Mucosa of rectum (tissue), 2 donors: ENCODE measurements around the gene MINK1.

Experiments used
- H3K27ac ChIP-seq, 2 donors: one replicate each; pipeline ENCODE4 v1.7.0; 2013; ENCODE audit warnings: inconsistent platforms in 2 of 2, low read depth in 2 of 2, low read length in 2 of 2
- H3K27me3 ChIP-seq, 2 donors: one replicate each; pipeline ENCODE4 v1.7.0; 2013; ENCODE audit warnings: low read length in 2 of 2; ENCODE audit not compliant: control insufficient read depth in 2 of 2, insufficient read depth in 2 of 2
- H3K36me3 ChIP-seq, 2 donors: one replicate each; pipeline ENCODE4 v1.7.0; 2013; ENCODE audit warnings: low read length in 2 of 2; ENCODE audit not compliant: control insufficient read depth in 2 of 2, insufficient read depth in 2 of 2
- H3K4me1 ChIP-seq, 2 donors: one replicate each; pipeline ENCODE4 v1.7.0; 2013; ENCODE audit warnings: low read length in 2 of 2, mild to moderate bottlenecking in 1 of 2; ENCODE audit not compliant: control insufficient read depth in 2 of 2, insufficient read depth in 2 of 2
- H3K4me3 ChIP-seq, 2 donors: one replicate each; pipeline ENCODE4 v1.7.0; 2013; ENCODE audit warnings: low read length in 2 of 2
- H3K9ac ChIP-seq, 2 donors: one replicate each; pipeline ENCODE4 v1.7.0; 2013; ENCODE audit warnings: low read length in 2 of 2, low read depth in 1 of 2, mild to moderate bottlenecking in 1 of 2
- H3K9me3 ChIP-seq, 2 donors: one replicate each; pipeline ENCODE4 v1.7.0; 2013; ENCODE audit warnings: low read length in 2 of 2; ENCODE audit not compliant: control insufficient read depth in 2 of 2
- donor health status: healthy.
- donor health status: Normal muscosa, but diverticular disease.

Gene MINK1

DNA sequence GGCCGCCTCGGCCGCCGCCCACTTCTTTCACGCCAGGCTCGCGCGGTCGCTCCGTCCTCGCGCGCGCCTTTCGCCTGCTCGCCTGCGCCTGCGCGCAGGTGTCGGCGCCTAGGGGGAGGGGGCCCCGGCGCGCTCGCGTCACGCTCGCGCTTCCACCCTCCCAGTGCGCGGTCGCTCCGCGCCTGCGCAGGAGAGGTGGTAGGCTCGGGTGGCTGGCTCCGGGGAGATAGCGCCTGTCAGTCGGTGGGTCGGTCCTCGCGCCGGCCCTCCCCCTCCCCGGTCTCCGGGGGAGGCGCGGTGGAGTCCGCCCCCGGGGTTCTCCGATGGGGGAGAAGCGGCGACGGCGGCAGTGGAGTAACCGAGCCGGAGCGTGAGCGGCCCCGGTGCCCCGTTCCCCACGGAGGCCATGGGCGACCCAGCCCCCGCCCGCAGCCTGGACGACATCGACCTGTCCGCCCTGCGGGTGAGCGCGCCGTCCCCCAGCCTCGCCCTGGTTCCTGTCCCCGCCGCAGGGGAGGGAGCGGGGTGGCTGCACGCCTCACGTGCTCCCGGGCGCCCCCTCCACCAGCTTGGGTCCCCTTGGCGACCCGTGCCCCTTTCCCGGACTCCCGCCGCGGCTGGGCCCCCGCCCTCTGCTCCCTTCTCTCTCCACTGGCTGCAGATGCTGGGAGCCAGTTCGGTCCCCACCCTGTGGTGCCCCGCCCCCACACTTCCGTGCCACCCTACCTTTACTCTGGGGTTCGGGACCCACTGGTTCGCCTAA lies at the start of gene MINK1:
Gene MINK1, plus strand, starts transcription at position 163 of the 763 bp plus-strand sequence. Its CDS starts 244 bp downstream, at position 407.
- H3K4me1 ChIP-seq = peaks cover 23 to 25% of the 10 kb centered on the region in 2 donors
- H3K4me3 ChIP-seq = peak within 1 kb of the TSS; percentile 88 to 95
- H3K9ac ChIP-seq = peak within 1 kb of the TSS; percentile 89 to 91
- H3K9me3 ChIP-seq = no peaks in the 10 kb centered on the region
- H3K27ac ChIP-seq = peak within 1 kb of the TSS; percentile 97
- H3K27me3 ChIP-seq = no peaks in the 10 kb centered on the region
- peaks cover 4 to 11% of the 10 kb centered on the region in 2 donors for H3K36me3 ChIP-seq

DNA sequence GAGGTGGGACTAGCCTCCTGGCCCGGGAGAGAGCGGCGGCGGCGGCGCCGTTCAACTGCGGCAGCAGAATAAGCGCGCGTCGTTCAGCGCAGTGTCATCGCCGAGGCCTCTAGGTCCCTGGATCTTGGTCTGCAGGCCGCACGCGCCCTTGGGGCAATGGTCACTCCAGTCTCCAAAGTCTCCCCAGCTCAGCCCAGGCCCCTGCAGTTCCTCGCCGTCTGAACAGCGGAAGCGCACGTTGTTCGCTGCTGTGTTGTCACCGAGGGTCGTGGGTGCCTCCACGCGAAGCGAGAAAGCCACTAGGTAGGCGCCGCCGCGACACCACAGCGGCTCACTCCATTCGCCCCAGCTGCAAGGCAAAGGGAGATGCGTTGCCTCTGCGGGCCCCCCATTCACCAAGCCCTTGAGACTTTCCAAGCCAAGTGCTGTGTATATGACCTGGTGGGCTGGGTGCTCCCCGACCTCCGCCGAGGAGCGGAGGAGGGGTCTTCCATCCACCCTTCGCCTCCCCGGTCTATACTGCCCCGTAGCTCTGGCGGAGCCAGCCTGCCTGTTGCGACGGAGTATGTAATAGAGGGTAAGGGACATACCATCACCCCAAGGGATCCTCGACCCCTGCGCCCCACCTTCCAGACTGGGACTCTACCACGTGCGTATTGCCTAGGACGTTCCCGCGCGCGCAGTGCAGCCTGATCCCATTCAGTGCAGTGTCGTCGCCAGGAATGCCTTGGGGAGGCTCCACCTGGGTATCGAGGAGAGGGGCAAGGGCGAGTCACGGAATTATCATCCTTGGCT lies 47.6 kb upstream of the MINK1 start:
- Histone ChIP-seq H3K9ac (peak overlapping the region in 1 of 2 donors; percentile 6), H3K4me1 (peaks cover 12 to 24% of the 10 kb centered on the region in 2 donors), H3K27ac (peak overlapping the region in 1 of 2 donors; percentile 16), H3K9me3 (no peaks in the 10 kb centered on the region), H3K36me3 (no peaks in the 10 kb centered on the region), H3K27me3 (peaks cover 3 to 4% of the 10 kb centered on the region in 2 donors), H3K4me3 (peak overlapping the region; percentile 2 to 8)

DNA sequence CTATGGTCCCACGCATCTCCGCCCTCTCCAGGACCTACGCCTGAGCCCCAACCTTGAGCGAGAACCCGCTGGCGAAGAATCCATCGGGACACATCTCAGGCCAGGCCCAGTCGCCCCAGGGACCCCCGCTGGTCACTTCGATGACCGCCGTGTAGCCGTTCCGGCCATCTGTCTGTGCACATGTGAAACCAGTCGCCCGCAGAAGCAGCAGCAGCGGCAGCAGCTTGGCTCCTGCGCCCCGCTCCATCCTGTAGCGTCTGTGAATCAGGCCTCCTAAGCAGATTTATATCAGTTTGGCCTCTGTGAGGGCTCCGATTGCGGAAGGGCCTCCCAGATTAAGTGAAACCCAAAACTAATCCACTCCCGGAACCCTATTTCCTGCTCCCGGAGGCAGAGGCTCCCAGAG lies 47.0 kb upstream of the MINK1 start, which contains the start of gene VMO1:
Gene VMO1, minus strand, starts transcription at position 259 of the 406 bp plus-strand sequence. Its CDS starts 12 bp downstream, at position 247.
- no peaks in the 10 kb centered on the region for H3K9me3 ChIP-seq
- peaks cover 3 to 4% of the 10 kb centered on the region in 2 donors for H3K27me3 ChIP-seq
- H3K4me3 ChIP-seq = peak within 1 kb of the TSS; percentile 2 to 8
- no peaks in the 10 kb centered on the region for H3K36me3 ChIP-seq
- H3K27ac ChIP-seq = peak within 1 kb of the TSS in 1 of 2 donors; percentile 16
- H3K4me1 ChIP-seq = peaks cover 16 to 27% of the 10 kb centered on the region in 2 donors
- H3K9ac ChIP-seq = peak within 1 kb of the TSS; percentile 0 to 6

DNA sequence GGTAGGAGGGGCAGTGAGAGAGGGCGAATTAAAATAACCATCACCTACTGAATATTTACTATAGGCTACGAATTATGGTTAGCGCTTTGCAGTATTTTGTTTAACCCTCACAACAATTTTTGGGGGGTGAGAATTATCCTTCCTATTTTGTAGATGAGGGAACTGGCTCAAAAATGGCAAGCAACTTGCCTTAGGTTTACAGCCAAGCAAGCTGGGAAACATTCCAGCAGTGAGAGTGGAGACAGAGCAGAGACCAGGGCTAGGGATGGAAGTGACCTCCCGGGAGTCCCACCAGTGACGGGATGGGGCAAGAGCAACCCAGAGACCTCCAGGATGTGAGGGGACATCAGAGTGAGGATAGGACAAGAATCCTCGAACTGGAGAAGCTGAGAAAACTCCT lies 46.6 kb upstream of the MINK1 start:
- H3K4me3 ChIP-seq = peak overlapping the region in 1 of 2 donors; percentile 2
- peaks cover 3 to 4% of the 10 kb centered on the region in 2 donors for H3K27me3 ChIP-seq
- H3K9me3 ChIP-seq = no peaks in the 10 kb centered on the region
- H3K36me3 ChIP-seq = no peaks in the 10 kb centered on the region
- no peak overlapping the region for H3K27ac ChIP-seq
- peaks cover 16 to 27% of the 10 kb centered on the region in 2 donors for H3K4me1 ChIP-seq
- peak overlapping the region in 1 of 2 donors; percentile 0 for H3K9ac ChIP-seq

DNA sequence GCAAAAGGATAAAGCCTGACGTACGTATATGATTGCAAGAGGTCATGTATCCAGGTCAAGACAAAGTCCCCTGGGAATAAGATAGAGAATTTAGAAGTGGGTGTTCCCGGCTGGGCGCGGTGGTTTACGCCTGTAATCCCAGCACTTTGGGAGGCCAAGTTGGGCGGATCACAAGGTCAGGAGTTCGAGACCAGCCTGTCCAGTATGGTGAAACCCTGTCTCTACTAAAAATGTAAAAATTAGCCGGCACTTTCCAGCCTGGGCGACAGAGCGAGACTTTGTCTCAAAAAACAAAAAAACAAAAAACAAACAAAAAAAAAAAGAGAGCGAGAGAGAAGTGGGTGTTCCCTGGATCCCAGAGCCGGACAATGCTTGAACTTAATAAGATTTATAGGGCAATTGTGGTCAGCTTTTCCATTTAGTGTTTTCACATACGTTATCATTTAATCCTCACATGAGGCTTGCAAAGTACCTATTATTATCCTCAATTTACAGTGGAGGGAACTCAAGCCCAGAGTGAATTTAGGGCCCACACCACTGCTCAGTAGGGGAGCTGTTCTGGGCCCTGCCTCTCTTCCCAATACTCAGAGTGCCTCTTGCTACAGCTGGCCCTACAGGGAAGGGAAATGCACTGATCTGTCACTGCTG lies 44.9 kb upstream of the MINK1 start:
- Histone ChIP-seq H3K27ac (no peak overlapping the region), H3K4me3 (peak overlapping the region in 1 of 2 donors; percentile 87), H3K9me3 (no peaks in the 10 kb centered on the region), H3K9ac (peak overlapping the region in 1 of 2 donors; percentile 89), H3K36me3 (no peaks in the 10 kb centered on the region), H3K4me1 (peaks cover 16 to 27% of the 10 kb centered on the region in 2 donors), H3K27me3 (peaks cover 3 to 4% of the 10 kb centered on the region in 2 donors)

DNA sequence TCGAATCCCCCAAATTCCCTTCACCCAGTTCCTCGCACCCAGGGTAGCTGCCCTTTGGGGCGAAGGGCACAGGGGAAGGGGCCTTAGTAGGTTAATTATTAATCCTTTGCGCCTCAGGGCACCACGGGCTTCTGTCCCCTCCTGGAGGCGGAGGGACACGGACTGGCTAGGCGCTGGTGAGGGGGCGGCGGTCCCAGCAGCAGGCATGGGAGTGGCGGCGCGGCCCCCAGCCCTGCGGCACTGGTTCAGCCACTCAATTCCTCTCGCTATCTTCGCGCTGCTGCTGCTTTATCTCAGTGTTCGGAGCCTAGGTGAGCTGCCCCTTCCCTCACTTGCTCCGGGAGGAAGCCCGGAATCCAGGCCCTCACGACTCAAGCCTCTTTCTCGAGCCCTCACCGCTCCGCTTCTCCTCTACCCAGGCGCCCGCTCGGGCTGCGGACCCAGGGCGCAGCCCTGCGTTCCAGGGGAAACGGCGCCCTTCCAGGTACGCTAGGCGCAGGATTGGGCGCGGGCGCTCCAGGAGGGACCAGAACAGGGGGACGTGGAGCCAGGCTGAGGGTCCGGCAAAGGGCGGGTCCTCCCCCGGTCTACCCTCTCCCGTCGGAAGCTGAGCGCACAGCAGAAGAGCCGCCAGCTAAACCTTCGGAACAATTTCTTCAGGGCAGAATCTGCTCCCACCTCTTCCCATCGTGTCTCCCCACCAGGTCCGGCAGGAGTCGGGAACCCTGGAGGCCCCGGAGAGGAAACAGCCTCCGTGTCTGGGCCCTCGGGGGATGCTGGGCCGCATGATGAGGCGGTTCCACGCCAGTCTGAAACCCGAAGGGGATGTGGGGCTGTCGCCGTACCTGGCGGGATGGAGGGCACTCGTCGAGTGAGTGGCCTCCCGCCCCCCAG lies 44.1 kb upstream of the MINK1 start, which contains the start of gene GLTPD2:
Gene GLTPD2, plus strand, starts transcription at position 158 of the 894 bp plus-strand sequence. Its CDS starts 48 bp downstream, at position 206.
- Histone ChIP-seq H3K9ac (peak within 1 kb of the TSS; percentile 82 to 89), H3K36me3 (no peaks in the 10 kb centered on the region), H3K9me3 (no peaks in the 10 kb centered on the region), H3K4me3 (peak within 1 kb of the TSS; percentile 68 to 87), H3K4me1 (peaks cover 16 to 27% of the 10 kb centered on the region in 2 donors), H3K27me3 (peaks cover 3 to 4% of the 10 kb centered on the region in 2 donors), H3K27ac (peak within 1 kb of the TSS; percentile 95 to 96)

DNA sequence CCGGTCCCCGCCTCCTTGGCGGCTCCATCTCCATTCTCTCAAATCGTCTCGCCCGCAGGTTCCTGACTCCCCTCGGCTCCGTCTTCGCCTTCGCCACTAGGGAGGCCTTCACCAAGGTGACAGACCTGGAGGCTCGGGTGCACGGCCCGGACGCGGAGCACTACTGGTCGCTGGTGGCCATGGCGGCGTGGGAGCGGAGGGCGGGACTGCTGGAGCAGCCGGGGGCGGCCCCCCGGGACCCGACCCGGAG lies 43.5 kb upstream of the MINK1 start:
- Histone ChIP-seq H3K4me3 (peak overlapping the region; percentile 68 to 87), H3K9me3 (no peaks in the 10 kb centered on the region), H3K4me1 (peaks cover 16 to 27% of the 10 kb centered on the region in 2 donors), H3K27ac (peak overlapping the region; percentile 95 to 96), H3K9ac (peak overlapping the region; percentile 82 to 89), H3K36me3 (no peaks in the 10 kb centered on the region), H3K27me3 (peaks cover 3 to 4% of the 10 kb centered on the region in 2 donors)

DNA sequence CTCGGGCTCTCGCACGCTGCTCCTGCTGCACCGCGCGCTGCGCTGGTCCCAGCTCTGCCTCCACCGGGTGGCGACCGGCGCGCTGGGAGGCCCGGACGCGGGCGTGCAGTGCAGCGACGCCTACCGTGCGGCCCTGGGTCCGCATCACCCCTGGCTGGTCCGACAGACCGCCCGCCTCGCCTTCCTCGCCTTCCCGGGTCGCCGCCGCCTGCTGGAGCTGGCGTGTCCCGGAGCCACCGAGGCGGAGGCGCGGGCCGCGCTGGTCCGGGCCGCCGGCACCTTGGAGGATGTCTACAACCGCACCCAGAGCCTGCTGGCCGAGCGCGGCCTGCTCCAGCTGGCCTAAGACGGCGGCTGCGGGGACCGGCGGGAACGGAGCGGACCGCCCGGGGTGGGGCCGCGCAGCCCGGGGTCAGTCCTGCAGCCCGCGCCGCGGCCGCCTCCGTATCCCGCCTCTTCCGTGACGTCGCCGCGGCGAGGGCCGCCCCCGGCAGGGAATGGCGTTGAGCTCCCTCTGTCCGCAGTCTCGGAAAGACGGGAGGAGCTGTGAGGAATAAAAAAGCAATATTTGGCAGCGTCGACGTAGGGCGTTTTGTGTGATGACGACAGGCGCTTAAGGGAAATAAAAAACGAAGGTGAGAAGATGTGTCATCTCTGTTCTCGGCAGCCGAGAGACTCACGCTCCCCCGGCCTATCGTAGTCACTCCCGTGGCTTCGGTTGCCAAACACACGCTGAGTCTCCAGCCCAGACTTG lies 43.0 kb upstream of the MINK1 start:
- no peaks in the 10 kb centered on the region for H3K36me3 ChIP-seq
- H3K9me3 ChIP-seq = no peaks in the 10 kb centered on the region
- H3K4me1 ChIP-seq = peaks cover 16 to 27% of the 10 kb centered on the region in 2 donors
- peak overlapping the region; percentile 95 to 96 for H3K27ac ChIP-seq
- H3K9ac ChIP-seq = peak overlapping the region; percentile 82 to 89
- peaks cover 3 to 4% of the 10 kb centered on the region in 2 donors for H3K27me3 ChIP-seq
- peak overlapping the region; percentile 68 to 87 for H3K4me3 ChIP-seq
